Measurements from ENCODE around the gene PHF21B. TPM values are rescaled to one million over a fixed set of nuclear protein-coding genes. Genes with fewer than 3 reads are reported as not detected.

Gene PHF21B
- total and polyA plus RNA-seq, 2 of the 8 experiments (the other 6 are each of a cell fraction or from before 2014, with no cell fraction given) = 19.3 to 68.1 TPM

GRCh38 chr22:44918166-44918924, 91.5 kb downstream of the PHF21B start (continued):
- TF ChIP-seq CHD7 (IDR thresholded peaks at IDR 0.05; ENCODE audit: insufficient replicate concordance, low read length) (no peak), MAFK (IDR thresholded peaks at IDR 0.05; ENCODE audit: low read depth, low read length) (no peak), NRF1 (IDR thresholded peaks at IDR 0.05; ENCODE audit: low read depth, low read length) (no peak), EGR1 (IDR thresholded peaks at IDR 0.05; ENCODE audit: borderline replicate concordance, low read depth, low read length) (no peak), ATF2 (IDR thresholded peaks at IDR 0.05; ENCODE audit: low read length) (no peak), KDM4A (IDR thresholded peaks at IDR 0.05; ENCODE audit: low read depth, low read length, severe bottlenecking) (no peak), RFX5 (IDR thresholded peaks at IDR 0.05; ENCODE audit: borderline replicate concordance, low read depth, low read length) (no peak), TEAD4 (IDR thresholded peaks at IDR 0.05; ENCODE audit: low read depth, low read length) (no peak), SP4 (IDR thresholded peaks at IDR 0.05; ENCODE audit: low read length) (no peak)

Data from H1 (cell line).